Psoas muscle (tissue), 8 donors: ENCODE measurements around the gene TMPRSS9. TPM values are rescaled to one million over a fixed set of nuclear protein-coding genes. Genes with fewer than 3 reads are reported as not detected.
A peak's percentile ranks its signal among the peaks of the same experiment; 100 is the strongest.

Source experiments
- ATAC-seq, 4 donors: fragments of 200-7000 bp; cut with Tn5 transposase; one replicate each; pipeline ENCODE4 v1.9.1; 2020; ENCODE audit warnings: moderate library complexity in 3 of 4, mild to moderate bottlenecking in 2 of 4
- DNase-seq, 2 donors: peaks; one replicate each; pipeline ENCODE4 v3.0.0-alpha.2; 2020
- H3K27ac ChIP-seq: fragments of 200-600 bp; one replicate; pipeline ENCODE4 v1.8.0; 2022
- H3K27me3 ChIP-seq, 3 donors: fragments of 200-600 bp in 1 of 3; one replicate each; pipeline versions ENCODE4 v1.6.1 to v1.8.0; 2013 to 2022; ENCODE audit warnings: low read length in 2 of 3, mild to moderate bottlenecking in 2 of 3, moderate library complexity in 1 of 3; ENCODE audit not compliant: insufficient read depth in 3 of 3
- H3K36me3 ChIP-seq, 2 donors: fragments of 200-600 bp in 1 of 2; one replicate each; pipeline versions ENCODE4 v1.6.1 to v1.8.0; 2013 to 2022; ENCODE audit warnings: low read depth in 1 of 2, mild to moderate bottlenecking in 1 of 2, moderate library complexity in 1 of 2; ENCODE audit not compliant: insufficient read depth in 1 of 2
- H3K4me1 ChIP-seq: fragments of 200-600 bp; one replicate; pipeline ENCODE4 v1.8.0; 2022
- H3K4me3 ChIP-seq: fragments of 200-600 bp; one replicate; pipeline ENCODE4 v1.8.0; 2022; ENCODE audit warnings: mild to moderate bottlenecking
- H3K9me3 ChIP-seq: fragments of 200-600 bp; one replicate; pipeline ENCODE4 v1.8.0; 2022
- WGBS, 3 donors: extraction: QIAGEN DNeasy Blood & Tissue Kit; methylation state at CpG; one replicate each; pipeline versions ENCODE4 v1.1.6 to v1.1.7; 2013; 5-methylcytosine and 5-hydroxymethylcytosine counted together
- intact Hi-C, 2 donors: fragments of 100-400 bp; cut with DNase I; formaldehyde crosslinking; loops; one replicate each; pipeline versions ENCODE4 v1.11.0 to v1.14.2; 2022
- polyA plus RNA-seq, 3 donors: library from polyadenylated mRNA; stranded (reverse); fragments of 200-250 nt; gene quantifications; one replicate each; pipeline ENCODE4 v1.2.3, GENCODE V29; 2013
- total RNA-seq, 4 donors: library from RNA; stranded (reverse); fragmentation: NEBNext Ultra II Directional in 2 of 4; extraction: Animal tissue kit (Norgen Biotek cat#: 25700) in 2 of 4; gene quantifications; one replicate each; pipeline versions ENCODE4 v1.2.1 to v1.2.4, GENCODE V29; 2021 to 2023
- TF ChIP-seq, protein P1 (sequence below): fragments of 200-600 bp; IDR thresholded peaks from one replicate; pipeline ENCODE4 v1.8.0; 2022; ENCODE audit warnings: antibody characterized with exemption
- donor health status: healthy with polysubstance abuse.
- donor health status: DM: no; HTN: no; CAD: no; lungs with moderate emphysema.
- donor health status: Bipolar disorder and iron deficiency.
- donor health status: healthy.
- donor health status: DM: yes; HTN: yes; CAD: no.
- donor health status: DM: no; HTN: no; CAD: no.
- donor health status: DM: no; HTN: no; CAD: no.
- donor health status: DM: yes; HTN: yes; CAD: no.

Gene TMPRSS9
- total and polyA plus RNA-seq, 7 donors, result 0.17 TPM; not detected in 6

DNA sequence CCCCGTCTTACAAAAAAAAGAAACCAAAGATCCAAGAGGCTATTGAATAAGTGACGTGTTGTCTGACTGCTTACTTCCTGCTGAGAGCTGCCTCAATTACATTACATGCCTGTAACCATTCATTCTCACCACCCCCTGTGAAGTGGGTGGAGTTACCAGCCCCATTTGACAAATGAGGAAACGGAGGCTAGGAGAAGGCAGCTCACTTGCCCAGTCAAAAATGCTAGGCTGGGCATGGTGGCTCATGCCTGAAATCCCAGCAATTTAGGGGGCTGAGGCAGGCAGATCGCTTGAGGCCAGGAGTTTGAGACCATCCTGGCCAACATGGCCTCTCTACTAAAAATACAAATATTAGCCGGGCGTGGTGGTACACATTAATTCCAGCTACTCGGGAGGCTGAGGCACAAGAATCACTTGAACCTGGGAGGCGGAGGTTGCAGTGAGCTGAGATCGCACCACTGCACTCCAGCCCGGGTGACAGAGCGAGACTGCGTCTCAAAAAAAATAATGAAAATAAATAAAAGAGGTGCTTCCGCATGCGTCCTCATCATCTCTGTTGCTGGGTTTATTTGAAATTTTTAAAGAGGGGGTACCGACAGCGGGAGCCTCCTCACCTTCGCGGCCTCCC is 32.2 kb upstream of the TMPRSS9 start:
- WGBS, 3 donors, result 1% methylated on average over 18 of the region's 18 CpGs
- no peaks in the 10 kb centered on the region for H3K27me3 ChIP-seq
- TF ChIP-seq, protein P1, sequence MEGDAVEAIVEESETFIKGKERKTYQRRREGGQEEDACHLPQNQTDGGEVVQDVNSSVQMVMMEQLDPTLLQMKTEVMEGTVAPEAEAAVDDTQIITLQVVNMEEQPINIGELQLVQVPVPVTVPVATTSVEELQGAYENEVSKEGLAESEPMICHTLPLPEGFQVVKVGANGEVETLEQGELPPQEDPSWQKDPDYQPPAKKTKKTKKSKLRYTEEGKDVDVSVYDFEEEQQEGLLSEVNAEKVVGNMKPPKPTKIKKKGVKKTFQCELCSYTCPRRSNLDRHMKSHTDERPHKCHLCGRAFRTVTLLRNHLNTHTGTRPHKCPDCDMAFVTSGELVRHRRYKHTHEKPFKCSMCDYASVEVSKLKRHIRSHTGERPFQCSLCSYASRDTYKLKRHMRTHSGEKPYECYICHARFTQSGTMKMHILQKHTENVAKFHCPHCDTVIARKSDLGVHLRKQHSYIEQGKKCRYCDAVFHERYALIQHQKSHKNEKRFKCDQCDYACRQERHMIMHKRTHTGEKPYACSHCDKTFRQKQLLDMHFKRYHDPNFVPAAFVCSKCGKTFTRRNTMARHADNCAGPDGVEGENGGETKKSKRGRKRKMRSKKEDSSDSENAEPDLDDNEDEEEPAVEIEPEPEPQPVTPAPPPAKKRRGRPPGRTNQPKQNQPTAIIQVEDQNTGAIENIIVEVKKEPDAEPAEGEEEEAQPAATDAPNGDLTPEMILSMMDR, result no peak
- peak overlapping the region; percentile 93 for H3K4me3 ChIP-seq
- H3K4me1 ChIP-seq, result peaks cover 44% of the 10 kb centered on the region
- ATAC-seq (no peak), DNase-seq (no peak)
- peaks cover 0 to 31% of the 10 kb centered on the region in 2 donors for H3K36me3 ChIP-seq
- H3K27ac ChIP-seq, result peak overlapping the region; percentile 84
- intact Hi-C loops, result loop anchor here in 1 of 2 donors (5.0 kb wide), 1 partner anchor 91 kb away; the partner anchor contains the start of genes PLEKHJ1 and SF3A2
- H3K9me3 ChIP-seq, result no peaks in the 10 kb centered on the region

DNA sequence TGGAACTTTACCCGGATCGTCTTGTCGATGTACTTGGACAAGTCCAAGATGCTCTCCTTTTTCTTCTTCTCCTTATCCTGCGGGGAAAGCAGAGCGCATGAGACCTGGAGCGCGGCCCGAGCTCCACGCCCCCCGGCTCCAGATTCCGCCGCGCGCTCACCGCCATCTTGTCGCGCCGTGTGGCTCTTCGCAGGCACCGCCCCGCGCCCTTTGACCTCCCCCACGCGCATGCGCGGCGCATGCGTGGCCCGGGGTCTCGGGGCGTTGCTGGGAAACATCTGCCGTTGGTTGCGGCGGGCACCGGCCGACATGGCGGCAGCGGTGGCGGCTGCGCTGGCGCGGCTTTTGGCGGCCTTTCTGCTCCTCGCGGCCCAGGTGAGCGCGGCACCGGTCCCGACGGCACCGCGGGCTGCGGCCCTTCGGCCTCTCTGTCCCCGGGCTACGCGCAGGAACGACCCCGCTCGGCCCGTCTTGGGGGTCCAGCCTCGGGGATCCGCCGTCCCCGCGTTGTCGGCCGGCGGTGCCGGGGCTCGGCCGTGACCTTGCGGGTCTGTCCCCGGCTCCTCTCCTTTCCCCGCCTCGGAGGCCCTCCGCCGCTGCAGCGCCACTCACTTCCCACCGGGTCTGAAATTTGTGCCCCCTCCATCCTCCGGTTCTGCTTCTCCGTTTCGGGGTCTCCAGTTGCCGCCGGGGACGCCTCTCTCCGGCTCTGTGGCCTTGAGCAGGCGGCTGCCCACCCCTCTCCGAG is 31.5 kb upstream of the TMPRSS9 start, which contains the start of the genes LSM7 and SPPL2B:
Gene LSM7, minus strand, starts transcription at position 186 of the 748 bp plus-strand sequence. Its CDS starts 20 bp downstream, at position 166.
Gene SPPL2B, plus strand, starts transcription at position 284 of the 748 bp plus-strand sequence. Its CDS starts 26 bp downstream, at position 310.
- intact Hi-C loops, result loop anchor here in 1 of 2 donors (5.0 kb wide), 1 partner anchor 91 kb away; the partner anchor contains the start of genes PLEKHJ1 and SF3A2
- ATAC-seq (peak; percentile 75 to 83 (median 78)), DNase-seq (peak; percentile 92 to 96)
- Histone ChIP-seq H3K4me3 (peak within 1 kb of the TSS; percentile 93), H3K36me3 (peaks cover 0 to 24% of the 10 kb centered on the region in 2 donors), H3K4me1 (peaks cover 49% of the 10 kb centered on the region), H3K27me3 (no peaks in the 10 kb centered on the region), H3K27ac (peak within 1 kb of the TSS; percentile 84), H3K9me3 (no peaks in the 10 kb centered on the region)
- TF ChIP-seq, protein P1, result no peak
- WGBS, 3 donors, result 0 to 1% (median 0%) methylated on average over 75 to 89 of the region's 89 CpGs

DNA sequence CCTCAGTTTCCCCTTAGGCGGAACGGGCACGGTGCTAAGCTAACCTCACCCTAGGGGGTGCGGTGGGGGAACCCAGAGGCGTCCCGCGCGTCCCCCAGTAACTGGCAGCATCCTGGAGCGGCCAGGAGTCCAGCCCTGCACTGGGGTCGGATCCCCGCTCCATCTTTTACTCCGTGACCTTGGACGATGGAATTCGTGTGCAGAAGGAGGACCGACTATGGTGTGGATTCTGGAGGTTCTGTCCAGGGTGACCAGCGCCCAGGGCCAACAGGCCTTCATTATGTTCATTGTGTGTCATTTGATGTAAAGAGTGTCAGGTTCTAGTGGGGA is 31.0 kb upstream of the TMPRSS9 start:
- TF ChIP-seq, protein P1, result no peak
- Histone ChIP-seq H3K27ac (peak overlapping the region; percentile 84), H3K4me3 (peak overlapping the region; percentile 93), H3K27me3 (no peaks in the 10 kb centered on the region), H3K36me3 (peaks cover 0 to 20% of the 10 kb centered on the region in 2 donors), H3K9me3 (no peaks in the 10 kb centered on the region), H3K4me1 (peaks cover 53% of the 10 kb centered on the region)
- WGBS, 3 donors, result 1 to 3% (median 2%) methylated on average over 16 of the region's 16 CpGs
- no peak for ATAC-seq
- intact Hi-C loops, result loop anchor here in 1 of 2 donors (5.0 kb wide), 1 partner anchor 92 kb away; the partner anchor contains the start of genes PLEKHJ1 and SF3A2
- no peak for DNase-seq

DNA sequence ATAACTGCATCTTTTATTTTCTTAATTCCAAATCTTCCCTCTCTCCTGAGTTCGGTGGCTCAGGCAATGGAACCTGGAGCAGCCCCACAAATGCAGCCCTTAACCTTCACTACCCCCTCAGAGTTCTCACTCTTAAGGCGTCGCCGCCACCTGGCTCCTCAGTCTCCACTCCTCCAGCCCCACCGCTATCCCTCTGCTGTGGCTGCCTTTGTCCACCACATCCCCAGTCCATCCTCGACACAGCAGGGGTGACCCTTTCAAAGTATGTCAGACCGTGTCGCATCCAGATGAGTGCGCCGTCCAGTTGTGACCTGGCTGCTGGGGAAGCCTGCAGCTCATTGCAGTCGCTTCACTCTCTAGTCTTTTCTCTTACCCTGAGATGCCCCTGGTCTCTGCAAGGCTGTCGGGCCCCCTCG is 30.6 kb upstream of the TMPRSS9 start:
- Histone ChIP-seq H3K27me3 (no peaks in the 10 kb centered on the region), H3K27ac (peak overlapping the region; percentile 84), H3K9me3 (no peaks in the 10 kb centered on the region), H3K36me3 (peaks cover 0 to 16% of the 10 kb centered on the region in 2 donors), H3K4me1 (peaks cover 53% of the 10 kb centered on the region), H3K4me3 (peak overlapping the region; percentile 93)
- ATAC-seq (no peak), DNase-seq (no peak)
- intact Hi-C loops, result loop anchor here in 1 of 2 donors (5.0 kb wide), 1 partner anchor 92 kb away; the partner anchor contains the start of genes PLEKHJ1 and SF3A2
- TF ChIP-seq, protein P1, result no peak
- 35 to 54% (median 46%) methylated on average over 13 of the region's 13 CpGs for WGBS, 3 donors
